GM12864 (cell line): ENCODE data around the gene CR2.
"Not testable (repeated sequence)": the region's sequence is repeated elsewhere in the genome, so short reads cannot be mapped to it uniquely, and the experiment has no call there.

Source experiments
- DNase-seq: peaks from one replicate; pipeline ENCODE4 v3.0.0-alpha.2; 2011; ENCODE audit warnings: low read depth
- H3K4me3 ChIP-seq: 2 replicates; pipeline ENCODE4 v1.5.1; 2011; ENCODE audit warnings: mild to moderate bottlenecking, low read depth, low read length, control low read depth
- CTCF ChIP-seq: IDR thresholded peaks from 2 replicates; pipeline ENCODE4 v1.5.1; 2011; ENCODE audit warnings: low read depth, mild to moderate bottlenecking, moderate library complexity, low read length, control low read depth, inconsistent platforms; ENCODE audit errors: missing control alignments

Gene CR2

GRCh38 chr1:207428783-207429182, 25.3 kb upstream of the CR2 start:
- DNase-seq = no peak

GRCh38 chr1:207429963-207430362, 24.2 kb upstream of the CR2 start:
- H3K4me3 ChIP-seq = no peak overlapping the region
- no peak for DNase-seq
- no peak for TF ChIP-seq CTCF

More at GRCh38 chr1:207428783-207429182, 25.3 kb upstream of the CR2 start:
- TF ChIP-seq CTCF = no peak
- no peak overlapping the region for H3K4me3 ChIP-seq

DNA sequence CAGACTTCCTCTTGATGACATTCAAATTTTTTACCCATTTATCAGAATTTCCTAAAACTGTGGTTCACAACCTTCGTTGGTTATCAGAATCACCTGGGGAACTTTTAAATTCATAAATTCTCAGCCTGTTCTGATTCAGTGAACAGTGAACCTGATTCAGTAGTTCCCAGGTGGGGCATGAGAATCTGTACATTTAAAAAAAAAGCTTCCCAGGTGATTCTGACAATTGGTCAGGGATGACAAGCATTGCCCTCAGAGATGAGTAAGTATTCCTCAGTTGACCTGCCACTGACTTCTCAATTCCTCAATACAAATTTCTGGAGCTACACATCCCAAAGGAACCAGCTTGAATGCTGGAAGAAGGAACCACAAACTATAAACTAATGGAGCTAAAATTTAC, 23.5 kb upstream of the CR2 start:
- no peak for TF ChIP-seq CTCF
- DNase-seq = no peak
- H3K4me3 ChIP-seq = no peak overlapping the region

DNA sequence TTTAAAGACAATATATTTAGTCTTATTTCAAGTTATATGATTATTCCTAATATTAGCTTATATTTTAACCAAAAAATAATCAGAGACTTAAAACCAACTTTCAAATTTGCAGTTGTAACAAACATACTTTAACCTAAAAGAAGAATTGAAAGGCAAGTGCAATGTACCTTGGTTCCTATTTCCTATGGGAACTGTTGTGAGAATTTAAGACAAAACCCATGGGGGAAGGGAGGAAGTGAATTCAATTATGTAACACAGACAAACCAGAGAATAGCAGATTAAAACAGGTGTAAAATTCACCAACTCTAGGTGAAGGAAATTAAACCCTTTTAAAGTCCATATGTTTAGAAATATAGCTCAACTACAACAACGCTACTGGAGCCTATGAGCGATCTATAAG, 22.6 kb upstream of the CR2 start:
- no peak for TF ChIP-seq CTCF
- no peak for DNase-seq
- H3K4me3 ChIP-seq = no peak overlapping the region

DNA sequence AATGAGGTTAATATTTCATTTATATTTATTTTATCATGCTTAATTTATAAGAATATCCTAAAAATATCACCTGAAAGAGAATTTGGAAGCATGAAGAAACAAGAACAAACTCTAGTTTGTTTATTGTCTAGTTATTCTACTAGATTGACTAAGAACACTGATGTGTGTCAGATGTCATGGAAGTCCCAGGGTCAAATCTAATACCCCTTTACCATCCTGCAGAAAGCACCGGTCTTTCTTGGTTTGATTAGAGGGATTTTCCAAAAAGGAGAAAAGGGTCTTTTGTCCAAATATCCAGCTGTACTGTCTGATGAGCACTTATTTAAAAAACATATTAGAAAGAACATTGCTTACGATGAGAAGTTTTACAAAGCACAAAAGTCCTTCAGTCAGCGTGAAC, 20.7 kb upstream of the CR2 start:
- TF ChIP-seq CTCF = no peak
- no peak overlapping the region for H3K4me3 ChIP-seq
- DNase-seq = no peak

GRCh38 chr1:207436746-207437145, 17.4 kb upstream of the CR2 start:
- not testable (repeated sequence) for H3K4me3 ChIP-seq, DNase-seq

- no peak for DNase-seq
- no peak for TF ChIP-seq CTCF
- H3K4me3 ChIP-seq = no peak overlapping the region
Observed at GRCh38 chr1:207440626-207441025, 13.5 kb upstream of the CR2 start.

GRCh38 chr1:207444514-207445217, 9.5 kb upstream of the CR2 start:
- H3K4me3 ChIP-seq = no peak overlapping the region; the same call in 1 of the 2 replicates
- TF ChIP-seq CTCF = no peak
- DNase-seq = no peak
